Mesothelial cell of epicardium (in vitro differentiated cells): ENCODE measurements around the gene EIF3A. TPM values are rescaled to one million over a fixed set of nuclear protein-coding genes. Genes with fewer than 3 reads are reported as not detected.

ENCODE experiments used
- DNase-seq, 2 experiments: peaks; one replicate each; pipeline ENCODE4 v3.0.0; 2021; ENCODE audit warnings: low spot score in 2 of 2; ENCODE audit not compliant: unreplicated experiment in 2 of 2
- H3K27ac Mint-ChIP-seq: 2 replicates; pipeline ENCODE4 v1.8.0; 2021; ENCODE audit warnings: mixed read lengths
- H3K27me3 Mint-ChIP-seq: 2 replicates; pipeline ENCODE4 v1.8.0; 2021; ENCODE audit warnings: low read depth, mixed read lengths
- H3K36me3 Mint-ChIP-seq: 2 replicates; pipeline ENCODE4 v1.8.0; 2021; ENCODE audit warnings: mixed read lengths
- H3K4me1 Mint-ChIP-seq: 2 replicates; pipeline ENCODE4 v1.8.0; 2021; ENCODE audit warnings: mixed read lengths
- H3K4me3 Mint-ChIP-seq: 2 replicates; pipeline ENCODE4 v1.8.0; 2021; ENCODE audit warnings: mild to moderate bottlenecking, moderate library complexity, mixed read lengths
- H3K9me3 Mint-ChIP-seq: 2 replicates; pipeline ENCODE4 v1.8.0; 2021; ENCODE audit warnings: mixed read lengths
- total RNA-seq: library from RNA; stranded (reverse); gene quantifications from 3 replicates; pipeline ENCODE4 v1.2.1, GENCODE V29; 2021
- TF ChIP-seq, protein P1 (sequence below): fragments of 200-600 bp; sonication (generic); IDR thresholded peaks from one replicate; pipeline ENCODE4 v1.5.0; 2021; ENCODE audit warnings: antibody characterized with exemption; ENCODE audit not compliant: unreplicated experiment

The EIF3A gene
- 145 to 148 TPM (median 145 TPM) in 3 replicates for total RNA-seq

DNA sequence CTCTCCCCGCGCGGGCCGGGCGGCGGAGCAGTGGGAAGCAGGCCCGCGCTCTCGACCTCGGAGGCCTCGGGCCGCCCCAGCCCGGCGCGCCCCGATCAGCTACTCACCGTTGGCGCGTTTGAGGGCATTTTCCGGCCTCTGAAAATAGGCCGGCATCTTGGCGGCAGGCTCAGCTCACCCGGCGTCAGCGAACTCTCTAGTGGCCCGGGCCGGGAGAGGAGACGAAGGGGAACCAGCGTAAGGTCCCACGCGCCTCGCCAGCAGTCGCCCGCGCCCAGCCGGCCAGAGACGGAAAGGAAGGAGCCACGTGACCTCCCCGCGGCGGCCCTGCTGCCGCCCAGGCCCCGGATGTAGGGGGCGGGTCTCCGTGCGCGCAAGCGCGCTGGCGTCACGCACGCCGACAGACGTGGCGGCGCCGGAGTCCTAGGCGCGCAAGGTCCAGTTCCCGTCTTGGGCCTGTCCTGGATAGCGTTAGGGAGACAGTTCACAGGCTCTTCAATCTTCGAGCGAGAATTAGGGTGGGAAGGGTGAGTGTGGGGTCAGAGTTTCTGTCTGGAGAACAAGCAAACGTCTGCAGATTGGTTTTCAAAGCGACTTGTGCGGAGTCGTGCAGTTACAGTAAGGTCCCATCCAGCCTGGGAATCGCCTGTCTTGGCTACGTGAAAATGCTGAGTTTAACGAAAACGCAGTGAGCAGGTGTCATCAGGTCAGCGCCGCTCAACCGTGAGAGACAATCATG lies at the start of gene EIF3A:
Gene EIF3A (minus strand): TSS at position 297 of the 739 bp plus-strand sequence. CDS start 141 bp downstream, at position 156.
- Mint-ChIP-seq H3K27ac (peak within 1 kb of the TSS; percentile 99), H3K4me1 (peaks cover 24% of the 10 kb centered on the region)

DNA sequence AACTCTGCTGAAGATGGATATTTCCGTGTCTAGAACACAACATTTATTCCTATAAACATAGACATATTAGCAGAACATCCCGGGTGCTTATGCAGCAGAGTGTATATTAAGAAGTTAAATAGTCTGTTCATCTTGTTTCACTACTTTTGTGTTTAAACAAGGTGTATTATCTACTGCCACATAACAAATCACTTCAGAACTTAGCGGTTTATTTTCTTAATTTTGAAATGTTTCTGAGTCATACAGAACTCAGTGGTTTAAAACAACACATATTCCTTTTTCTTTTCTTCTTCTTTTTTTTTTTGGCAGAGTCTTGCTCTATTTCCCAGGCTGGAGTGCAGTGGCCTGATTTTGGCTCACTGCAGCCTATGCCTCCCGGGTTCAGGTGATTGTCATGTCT lies 49.1 kb upstream of the EIF3A start:
- no peak overlapping the region for H3K4me3 Mint-ChIP-seq
- H3K4me1 Mint-ChIP-seq: no peaks in the 10 kb centered on the region
- peaks cover 55% of the 10 kb centered on the region for H3K36me3 Mint-ChIP-seq

More for the DNA sequence above, at the start of gene EIF3A:
- DNase-seq: peak; percentile 91 to 96
- TF ChIP-seq, protein P1, sequence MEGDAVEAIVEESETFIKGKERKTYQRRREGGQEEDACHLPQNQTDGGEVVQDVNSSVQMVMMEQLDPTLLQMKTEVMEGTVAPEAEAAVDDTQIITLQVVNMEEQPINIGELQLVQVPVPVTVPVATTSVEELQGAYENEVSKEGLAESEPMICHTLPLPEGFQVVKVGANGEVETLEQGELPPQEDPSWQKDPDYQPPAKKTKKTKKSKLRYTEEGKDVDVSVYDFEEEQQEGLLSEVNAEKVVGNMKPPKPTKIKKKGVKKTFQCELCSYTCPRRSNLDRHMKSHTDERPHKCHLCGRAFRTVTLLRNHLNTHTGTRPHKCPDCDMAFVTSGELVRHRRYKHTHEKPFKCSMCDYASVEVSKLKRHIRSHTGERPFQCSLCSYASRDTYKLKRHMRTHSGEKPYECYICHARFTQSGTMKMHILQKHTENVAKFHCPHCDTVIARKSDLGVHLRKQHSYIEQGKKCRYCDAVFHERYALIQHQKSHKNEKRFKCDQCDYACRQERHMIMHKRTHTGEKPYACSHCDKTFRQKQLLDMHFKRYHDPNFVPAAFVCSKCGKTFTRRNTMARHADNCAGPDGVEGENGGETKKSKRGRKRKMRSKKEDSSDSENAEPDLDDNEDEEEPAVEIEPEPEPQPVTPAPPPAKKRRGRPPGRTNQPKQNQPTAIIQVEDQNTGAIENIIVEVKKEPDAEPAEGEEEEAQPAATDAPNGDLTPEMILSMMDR: no peak
- peak within 1 kb of the TSS; percentile 90 for H3K4me3 Mint-ChIP-seq
- no peaks in the 10 kb centered on the region for H3K27me3 Mint-ChIP-seq
- H3K36me3 Mint-ChIP-seq: peaks cover 2% of the 10 kb centered on the region
- H3K9me3 Mint-ChIP-seq: no peaks in the 10 kb centered on the region

GRCh38 chr10:119125942-119126341 lies 45.3 kb upstream of the EIF3A start:
- no peak overlapping the region for H3K27ac Mint-ChIP-seq
- H3K36me3 Mint-ChIP-seq: peaks cover 39% of the 10 kb centered on the region
- no peak for DNase-seq
- H3K9me3 Mint-ChIP-seq: peaks cover 4% of the 10 kb centered on the region
- no peak overlapping the region for H3K4me3 Mint-ChIP-seq
- no peaks in the 10 kb centered on the region for H3K27me3 Mint-ChIP-seq
- H3K4me1 Mint-ChIP-seq: no peaks in the 10 kb centered on the region
- TF ChIP-seq, protein P1: no peak

More for the DNA sequence above, 49.1 kb upstream of the EIF3A start:
- DNase-seq: no peak
- TF ChIP-seq, protein P1: no peak
- Mint-ChIP-seq H3K27ac (no peak overlapping the region), H3K27me3 (no peaks in the 10 kb centered on the region), H3K9me3 (peaks cover 4% of the 10 kb centered on the region)

GRCh38 chr10:119120875-119121274 lies 40.3 kb upstream of the EIF3A start:
- Mint-ChIP-seq H3K4me3 (no peak overlapping the region), H3K27ac (no peak overlapping the region), H3K4me1 (peaks cover 2% of the 10 kb centered on the region), H3K27me3 (no peaks in the 10 kb centered on the region), H3K36me3 (peaks cover 26% of the 10 kb centered on the region), H3K9me3 (peaks cover 2% of the 10 kb centered on the region)
- DNase-seq: no peak
- TF ChIP-seq, protein P1: no peak

GRCh38 chr10:119120413-119120867 lies 39.8 kb upstream of the EIF3A start:
- H3K36me3 Mint-ChIP-seq: peaks cover 24% of the 10 kb centered on the region
- DNase-seq: no peak
- no peak overlapping the region for H3K27ac Mint-ChIP-seq
- peaks cover 2% of the 10 kb centered on the region for H3K4me1 Mint-ChIP-seq
- TF ChIP-seq, protein P1: no peak
- H3K4me3 Mint-ChIP-seq: no peak overlapping the region
- H3K9me3 Mint-ChIP-seq: no peaks in the 10 kb centered on the region
- H3K27me3 Mint-ChIP-seq: no peaks in the 10 kb centered on the region
